Colonic mucosa (tissue), 4 donors: ENCODE results near the gene MAD2L2. TPM values are rescaled to one million over a fixed set of nuclear protein-coding genes. Genes with fewer than 3 reads are reported as not detected.

Source experiments
- DNase-seq: peaks from one replicate; pipeline ENCODE4 v3.0.0-alpha.2; 2020
- H3K27ac ChIP-seq: fragments of 200-600 bp; one replicate; pipeline ENCODE4 v1.8.0; 2021
- H3K27me3 ChIP-seq: fragments of 200-600 bp; one replicate; pipeline ENCODE4 v1.8.0; 2021
- H3K36me3 ChIP-seq: fragments of 200-600 bp; one replicate; pipeline ENCODE4 v1.8.0; 2021
- H3K4me1 ChIP-seq: fragments of 200-600 bp; one replicate; pipeline ENCODE4 v1.8.0; 2021; ENCODE audit warnings: mild to moderate bottlenecking
- H3K4me3 ChIP-seq: fragments of 200-600 bp; one replicate; pipeline ENCODE4 v1.8.0; 2021
- H3K9ac ChIP-seq, 2 donors: one replicate each; pipeline ENCODE4 v1.7.0; 2013; ENCODE audit warnings: control low read depth in 2 of 2, low read depth in 2 of 2, low read length in 2 of 2
- H3K9me3 ChIP-seq: fragments of 200-600 bp; one replicate; pipeline ENCODE4 v1.8.0; 2021
- CTCF ChIP-seq: fragments of 200-600 bp; IDR thresholded peaks from one replicate; pipeline ENCODE4 v1.8.0; 2022; ENCODE audit warnings: antibody characterized with exemption, mild to moderate bottlenecking
- intact Hi-C: fragments of 100-400 bp; cut with DNase I; formaldehyde crosslinking; loops from one replicate; pipeline ENCODE4 v1.14.1; 2022
- total RNA-seq, 2 donors: library from RNA; stranded (reverse); fragmentation: NEBNext Ultra II Directional in 1 of 2; extraction: Animal tissue kit (Norgen Biotek cat#: 25700) in 1 of 2; gene quantifications; one replicate each; pipeline ENCODE4 v1.2.1, GENCODE V29; 2021
- donor health status: healthy.
- donor health status: DM: no; HTN: no; CAD: no.
- donor health status: DM: no; HTN: no; CAD: no.

MAD2L2 gene
- total RNA-seq, 2 donors from 2014 or later, result 8.5 to 12.4 TPM

- Histone ChIP-seq H3K27me3 (no peaks in the 10 kb centered on the region), H3K9me3 (no peaks in the 10 kb centered on the region), H3K4me3 (no peak overlapping the region), H3K4me1 (no peaks in the 10 kb centered on the region), H3K9ac (no peak overlapping the region), H3K27ac (no peak overlapping the region), H3K36me3 (no peaks in the 10 kb centered on the region)
- intact Hi-C loops, result no loop called here
- TF ChIP-seq CTCF, result no peak
- DNase-seq, result no peak
These were observed 52.2 kb downstream of the MAD2L2 start for GRCh38 chr1:11628767-11629166.

- no peaks in the 10 kb centered on the region for H3K36me3 ChIP-seq
- DNase-seq, result no peak
- no peaks in the 10 kb centered on the region for H3K4me1 ChIP-seq
- TF ChIP-seq CTCF, result no peak
- no peaks in the 10 kb centered on the region for H3K9me3 ChIP-seq
- H3K9ac ChIP-seq, result no peak overlapping the region
- no peaks in the 10 kb centered on the region for H3K27me3 ChIP-seq
- H3K4me3 ChIP-seq, result no peak overlapping the region
- intact Hi-C loops, result no loop called here
- no peak overlapping the region for H3K27ac ChIP-seq
These were observed 54.4 kb downstream of the MAD2L2 start for GRCh38 chr1:11626551-11626950.

Other genes with a start within 250 kb of the MAD2L2 start
- under 1 TPM; 0.10 to 0.13 TPM for gene DISP3, start 202.0 kb downstream of the MAD2L2 start, total RNA-seq
- gene FBXO2, start 26.7 kb downstream of the MAD2L2 start, total RNA-seq, result 1 to 10 TPM; 1.2 TPM
- gene FBXO44, start 26.3 kb downstream of the MAD2L2 start, total RNA-seq, result 1 to 10 TPM; 5.3 to 7.5 TPM
- gene FBXO6, start 16.9 kb downstream of the MAD2L2 start, total RNA-seq, result 10 to 100 TPM in 1 of 2 donors, 1 to 10 TPM in 1; 9.2 to 12.4 TPM
- gene DRAXIN, start 10.6 kb upstream of the MAD2L2 start, total RNA-seq, result under 1 TPM; 0.05 TPM
- gene AGTRAP, start 55.0 kb upstream of the MAD2L2 start, total RNA-seq, result 10 to 100 TPM; 18.2 to 34.9 TPM
- not detected for gene C1orf167, start 81.0 kb upstream of the MAD2L2 start, total RNA-seq
- gene MTHFR, start 124.8 kb upstream of the MAD2L2 start, total RNA-seq, result 10 to 100 TPM; 23.8 to 30.4 TPM
- 10 to 100 TPM in 1 of 2 donors, 1 to 10 TPM in 1; 8.4 to 14.5 TPM for gene CLCN6, start 125.0 kb upstream of the MAD2L2 start, total RNA-seq
- 1 to 10 TPM in 1 of 2 donors, not detected in 1; 3.1 TPM for gene NPPA, start 166.6 kb upstream of the MAD2L2 start, total RNA-seq
- not detected for gene NPPB, start 177.8 kb upstream of the MAD2L2 start, total RNA-seq
- gene KIAA2013, start 245.3 kb upstream of the MAD2L2 start, total RNA-seq, result 100 to 1,000 TPM; 110 to 128 TPM